GM19455 (cell line): ENCODE data around the gene GDF7.
"Not testable (repeated sequence)": the region's sequence is repeated elsewhere in the genome, so short reads cannot be mapped to it uniquely, and the experiment has no call there.

Experiments used
- ATAC-seq: cut with Tn5 transposase; IDR thresholded peaks from one replicate; pipeline ENCODE4 v1.9.1; 2021; ENCODE audit not compliant: unreplicated experiment

Gene GDF7

DNA sequence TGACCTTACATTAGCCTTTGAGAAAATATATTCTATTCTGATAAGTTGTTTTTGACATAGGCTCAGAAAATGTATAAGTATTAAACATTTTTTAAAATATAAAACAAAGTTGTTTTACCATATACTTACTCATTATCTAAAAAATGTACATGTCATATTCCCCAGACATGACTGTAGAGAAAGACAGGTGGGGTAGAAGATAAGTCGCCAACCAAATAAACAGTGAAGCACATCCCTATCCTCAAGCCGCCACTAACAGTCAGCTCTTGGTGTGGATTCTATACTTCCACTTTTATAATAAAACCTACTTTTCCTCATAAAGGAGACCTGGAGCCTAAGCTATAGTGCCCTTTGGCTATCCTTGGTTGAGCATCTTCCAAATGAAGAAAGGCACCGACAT lies 26.4 kb downstream of the GDF7 start:
- no peak for ATAC-seq

DNA sequence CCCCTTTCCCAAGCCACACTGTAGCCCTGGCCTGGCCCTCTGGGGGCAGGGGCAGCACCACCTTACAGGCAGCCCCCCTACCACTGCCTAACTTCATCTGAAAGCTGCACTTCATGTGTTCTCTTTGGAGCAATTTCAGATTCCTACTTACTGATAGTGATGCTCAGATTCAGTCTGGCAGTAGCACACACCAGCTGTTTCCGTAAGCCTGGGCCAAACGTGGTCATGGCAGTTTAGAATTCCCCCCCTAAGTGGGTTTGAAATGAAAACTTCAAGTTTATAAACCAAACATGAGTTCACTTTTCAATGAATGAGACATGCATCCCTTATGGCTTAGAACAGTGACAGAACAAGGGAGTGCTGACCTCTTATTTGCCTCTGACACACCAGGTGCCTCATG lies 29.4 kb downstream of the GDF7 start:
- ATAC-seq, result no peak

DNA sequence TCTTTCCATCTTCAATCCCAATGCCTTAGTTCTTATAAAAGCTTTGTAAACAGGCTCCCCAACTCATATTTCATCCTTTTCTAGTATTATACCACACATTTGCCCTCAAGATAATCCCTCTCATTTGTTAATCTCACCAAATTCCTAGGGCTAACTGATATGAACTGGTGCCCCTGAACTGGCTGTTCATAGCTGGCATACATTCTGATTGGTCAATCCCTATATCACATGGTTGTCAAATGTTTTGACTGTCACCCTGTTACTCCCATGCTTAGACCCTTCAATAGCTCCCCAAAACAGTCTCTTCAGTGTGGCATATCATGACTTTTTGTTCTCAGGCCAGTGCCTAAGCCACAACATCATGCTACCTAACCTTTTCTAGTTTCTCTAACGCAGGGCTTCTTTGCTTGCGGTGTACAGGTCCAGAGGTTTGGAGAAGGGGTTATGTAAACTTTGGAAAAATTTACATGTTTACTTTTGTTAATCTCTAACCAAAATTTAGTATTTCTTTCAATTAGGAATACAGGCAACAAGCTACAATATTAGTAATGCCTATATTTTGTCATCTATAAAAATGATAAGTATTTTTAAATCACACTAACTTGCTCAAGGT lies 30.5 kb downstream of the GDF7 start:
- ATAC-seq, result no peak

DNA sequence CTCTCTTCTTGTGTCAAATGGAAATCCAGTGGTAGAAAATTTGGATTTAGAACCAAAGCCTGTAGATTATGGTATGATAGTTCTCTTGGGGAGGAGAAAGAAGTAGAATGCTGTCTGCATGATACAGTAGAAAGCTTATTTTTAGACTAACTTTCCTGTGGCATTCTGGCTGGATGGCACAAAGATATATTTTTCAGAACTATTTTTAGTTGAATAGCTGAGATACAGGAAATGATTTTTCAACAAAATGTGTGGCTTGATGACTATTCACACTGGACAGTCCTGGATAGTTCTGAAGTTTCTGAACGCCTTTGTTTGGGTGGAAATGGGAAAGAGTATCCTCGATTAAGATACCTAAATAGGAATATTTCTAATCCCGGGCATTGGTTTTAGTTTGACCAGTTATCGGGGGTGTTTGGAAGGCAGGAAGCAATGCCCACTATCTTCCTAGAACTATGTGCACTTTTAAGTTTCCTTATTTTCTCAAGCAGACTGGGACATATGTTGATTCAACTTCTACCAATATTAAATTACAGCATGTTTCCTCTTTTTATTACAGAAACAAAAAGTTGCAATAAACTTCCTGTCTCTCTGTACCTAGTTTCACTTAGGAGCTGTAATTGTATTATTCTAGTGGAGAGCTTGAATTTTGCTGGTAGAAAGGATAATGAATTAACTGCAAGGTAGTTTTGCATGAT lies 32.1 kb downstream of the GDF7 start:
- ATAC-seq, result no peak

DNA sequence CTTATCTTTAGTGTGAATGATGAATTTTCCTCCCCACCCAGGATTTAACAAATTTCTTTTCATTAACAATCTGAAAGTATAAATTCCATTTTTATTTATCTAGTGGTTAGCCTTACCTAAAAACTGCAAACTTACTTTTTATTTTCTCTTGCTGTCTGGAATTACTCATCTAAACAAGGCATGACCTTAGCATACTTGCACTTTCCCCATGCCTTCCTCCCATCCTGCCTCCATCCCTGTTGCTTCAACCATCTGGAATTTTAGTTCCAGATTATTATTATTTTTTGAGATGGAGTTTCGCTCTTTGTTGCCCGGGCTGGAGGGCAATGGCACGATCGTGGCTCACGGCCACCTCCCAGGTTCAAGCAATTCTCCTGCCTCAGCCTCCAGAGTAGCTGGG lies 35.6 kb downstream of the GDF7 start:
- ATAC-seq, result no peak

DNA sequence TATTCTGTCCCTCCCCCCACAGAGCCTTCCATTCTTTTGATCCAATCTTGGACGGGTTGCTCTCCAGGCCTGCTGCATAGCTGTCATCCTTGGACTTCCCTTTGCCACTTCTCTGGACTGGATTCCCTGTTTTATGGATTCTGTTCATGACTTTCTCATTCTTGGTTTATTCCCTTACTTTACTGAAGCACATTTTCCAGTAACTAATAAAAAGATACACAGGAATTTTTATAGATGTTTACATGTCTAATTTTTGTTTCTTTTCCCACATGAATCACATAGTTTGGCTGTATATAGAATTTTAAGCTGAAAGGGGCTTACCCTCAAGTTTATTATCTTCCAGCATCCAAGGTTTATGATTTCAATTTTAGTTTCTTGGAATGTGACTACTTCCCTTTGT lies 37.9 kb downstream of the GDF7 start:
- ATAC-seq, result no peak

DNA sequence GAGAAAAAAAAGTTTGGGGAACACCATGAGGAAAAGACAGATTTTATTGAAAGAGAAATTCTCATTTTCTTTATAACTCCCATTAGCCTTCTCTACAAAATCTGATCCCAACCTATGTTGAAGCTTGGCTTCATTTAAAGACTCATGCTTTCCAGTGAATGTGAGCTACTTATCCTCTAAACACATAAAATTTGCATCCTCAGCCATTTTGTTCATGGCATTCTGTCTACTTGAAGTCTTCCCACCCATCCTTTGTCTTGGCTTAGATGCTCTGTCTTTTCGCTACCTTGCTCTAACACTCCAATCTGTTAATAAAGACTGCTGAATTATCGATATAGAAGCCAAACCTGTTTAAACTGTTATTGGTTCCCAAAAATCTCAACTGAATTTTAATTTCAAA lies 39.3 kb downstream of the GDF7 start:
- no peak for ATAC-seq

DNA sequence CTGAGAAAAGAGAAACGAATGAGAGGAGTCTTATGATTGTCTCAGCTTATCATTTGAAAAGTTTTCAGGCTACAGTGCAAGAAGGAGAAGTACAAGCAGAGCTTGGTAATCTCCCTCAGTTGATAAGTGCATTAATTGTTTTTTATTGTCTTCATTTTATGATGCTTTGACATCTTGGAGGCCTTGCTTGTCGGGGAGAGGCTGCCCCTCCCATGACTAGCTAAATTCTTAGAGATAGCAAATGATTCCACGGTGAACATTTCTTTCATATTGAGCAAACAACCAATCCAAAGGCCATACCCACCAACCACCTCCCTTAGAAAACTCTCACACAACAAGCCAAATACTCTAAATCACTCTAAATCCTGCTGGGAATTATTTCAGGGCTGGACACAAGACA lies 39.8 kb downstream of the GDF7 start:
- ATAC-seq, result no peak

DNA sequence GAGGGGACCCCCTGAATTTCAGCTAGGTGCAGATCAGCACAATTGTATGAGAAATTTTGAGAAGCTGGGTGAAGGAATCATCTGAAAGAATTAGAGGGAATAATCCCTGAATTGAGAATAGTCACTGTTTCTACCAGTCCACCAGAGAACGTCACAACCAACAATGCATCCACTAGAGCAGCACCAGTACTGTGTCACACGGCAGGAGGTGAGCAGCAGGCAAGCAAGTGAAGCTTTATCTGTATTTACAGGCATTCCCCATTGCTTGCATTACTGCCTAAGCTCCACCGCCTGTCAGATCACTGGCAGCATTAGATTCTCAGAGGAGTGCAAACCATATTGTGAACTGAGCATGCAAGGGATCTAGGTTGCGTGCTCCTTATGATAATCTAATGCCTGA lies 40.7 kb downstream of the GDF7 start:
- no peak for ATAC-seq

DNA sequence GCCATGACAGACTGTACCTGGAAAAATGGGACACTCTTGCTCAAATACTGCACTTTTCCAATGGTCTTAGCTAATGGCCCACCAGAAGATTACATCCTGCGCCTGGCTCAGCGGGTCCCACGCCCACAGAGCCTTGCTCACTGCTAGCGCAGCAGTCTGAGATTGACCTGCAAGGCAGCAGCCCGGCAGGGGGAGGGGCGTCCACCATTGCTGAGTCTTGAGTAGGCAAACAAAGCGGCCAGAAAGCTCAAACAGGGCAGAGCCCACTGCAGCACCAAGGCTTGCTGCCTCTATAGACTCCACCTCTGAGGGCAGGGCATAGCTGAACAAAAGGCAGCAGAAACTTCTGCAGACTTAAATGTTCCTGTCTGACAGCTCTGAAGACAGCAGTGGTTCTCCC lies 44.7 kb downstream of the GDF7 start:
- not testable (repeated sequence) for ATAC-seq

DNA sequence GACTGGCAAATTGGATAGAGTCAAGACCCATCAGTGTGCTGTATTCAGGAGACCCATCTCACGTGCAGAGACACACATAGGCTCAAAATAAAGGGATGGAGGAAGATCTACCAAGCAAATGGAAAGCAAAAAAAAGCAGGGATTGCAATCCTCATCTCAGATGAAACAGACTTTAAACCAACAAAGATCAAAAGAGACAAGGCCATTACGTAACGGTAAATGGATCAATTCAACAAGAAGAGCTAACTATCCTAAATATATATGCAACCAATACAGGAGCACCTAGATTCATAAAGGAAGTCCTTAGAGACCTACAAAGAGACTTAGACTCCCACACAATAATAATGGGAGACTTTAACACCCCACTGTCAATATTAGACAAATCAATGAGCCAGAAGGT lies 46.6 kb downstream of the GDF7 start:
- not testable (repeated sequence) for ATAC-seq

DNA sequence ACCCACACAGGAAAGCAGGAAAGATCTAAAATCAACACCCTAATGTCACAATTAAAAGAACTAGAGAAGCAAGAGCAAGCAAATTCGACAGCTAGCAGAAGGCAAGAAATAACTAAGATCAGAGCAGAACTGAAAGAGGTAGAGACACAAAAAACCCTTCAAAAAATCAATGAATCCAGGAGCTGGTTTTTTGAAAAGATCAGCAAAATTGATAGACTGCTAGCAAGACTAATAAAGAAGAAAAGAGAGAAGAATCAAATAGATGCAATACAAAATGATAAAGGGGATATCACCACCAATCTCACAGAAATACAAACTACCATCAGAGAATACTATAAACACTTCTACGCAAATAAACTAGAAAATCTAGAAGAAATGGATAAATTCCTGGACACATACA lies 47.5 kb downstream of the GDF7 start:
- not testable (repeated sequence) for ATAC-seq

DNA sequence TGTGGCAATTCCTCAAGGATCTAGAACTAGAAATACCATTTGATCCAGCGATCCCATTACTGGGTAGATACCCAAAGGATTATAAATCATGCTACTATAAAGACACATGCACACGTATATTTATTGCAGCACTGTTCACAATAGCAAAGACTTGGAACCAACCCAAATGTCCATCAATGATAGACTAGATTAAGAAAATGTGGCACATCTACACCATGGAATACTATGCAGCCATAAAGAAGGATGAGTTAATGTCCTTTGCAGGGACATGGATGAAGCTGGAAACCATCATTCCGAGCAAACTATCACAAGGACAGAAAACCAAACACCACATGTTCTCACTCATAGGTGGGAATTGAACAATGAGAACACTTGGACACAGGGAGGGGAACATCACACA lies 49.2 kb downstream of the GDF7 start:
- not testable (repeated sequence) for ATAC-seq

DNA sequence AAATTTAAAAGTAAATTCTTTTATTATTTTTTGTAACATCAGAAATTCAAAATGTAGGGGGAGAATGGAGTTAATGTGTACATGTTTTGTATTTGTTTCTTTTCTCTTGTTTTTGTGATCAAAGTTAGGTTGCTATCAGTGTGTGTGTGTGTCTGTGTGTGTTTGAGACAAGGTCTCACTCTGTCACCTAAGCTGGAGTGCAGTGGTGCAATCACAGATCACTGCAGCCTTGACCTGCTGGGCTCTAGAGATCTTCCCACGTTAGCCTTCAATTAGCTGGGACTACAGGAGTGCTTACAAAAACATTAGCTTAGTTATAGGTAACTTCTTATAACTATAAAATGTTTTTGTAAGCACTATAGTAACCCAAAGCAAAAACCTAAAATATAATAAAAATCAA lies 50.7 kb downstream of the GDF7 start:
- no peak for ATAC-seq

DNA sequence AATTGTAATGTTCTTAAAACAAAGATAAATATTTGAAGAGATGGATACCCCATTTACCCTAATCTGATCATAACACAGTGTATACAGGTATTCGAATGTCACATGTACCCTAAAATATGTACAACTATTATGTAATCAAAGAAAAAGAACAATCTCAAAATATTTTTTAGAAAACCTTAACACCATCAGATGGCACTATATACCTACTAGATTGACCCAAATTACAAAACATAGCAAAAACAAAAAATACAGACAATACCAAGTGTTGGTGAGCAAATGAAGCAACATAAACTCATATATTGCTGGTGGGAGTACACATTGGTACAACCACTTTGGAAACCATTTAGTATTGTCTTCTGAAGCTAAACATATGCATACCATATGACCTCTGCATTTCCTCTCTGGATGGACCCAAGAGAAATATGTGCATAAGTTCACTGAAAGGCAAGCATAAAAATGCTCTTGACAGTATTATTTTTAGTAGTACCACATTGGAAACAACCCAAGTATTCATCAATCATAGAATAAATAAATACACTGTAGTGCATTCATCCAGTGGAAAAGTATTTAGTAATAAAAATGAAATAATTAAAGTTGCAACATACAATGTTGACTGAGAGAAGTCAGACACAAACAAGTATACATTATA lies 55.8 kb downstream of the GDF7 start:
- no peak for ATAC-seq

DNA sequence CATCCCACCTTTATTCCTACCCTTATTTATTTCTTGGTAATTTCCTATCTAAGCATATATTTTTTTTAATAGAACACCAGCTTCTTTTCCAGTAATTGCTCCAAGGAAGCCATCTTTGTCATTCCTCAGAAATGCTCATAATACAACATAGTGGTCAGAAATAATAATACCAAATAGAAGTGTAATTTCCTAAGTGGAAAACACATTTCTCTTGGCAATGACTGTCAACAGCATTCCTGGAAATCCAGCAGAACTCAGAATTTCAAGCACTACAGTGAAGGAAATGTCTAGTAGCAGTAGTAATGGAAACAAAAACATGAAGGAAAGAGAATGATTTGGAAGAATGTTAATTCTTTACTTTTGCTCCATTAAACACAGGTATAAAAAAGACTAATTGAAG lies 56.6 kb downstream of the GDF7 start:
- ATAC-seq, result no peak

DNA sequence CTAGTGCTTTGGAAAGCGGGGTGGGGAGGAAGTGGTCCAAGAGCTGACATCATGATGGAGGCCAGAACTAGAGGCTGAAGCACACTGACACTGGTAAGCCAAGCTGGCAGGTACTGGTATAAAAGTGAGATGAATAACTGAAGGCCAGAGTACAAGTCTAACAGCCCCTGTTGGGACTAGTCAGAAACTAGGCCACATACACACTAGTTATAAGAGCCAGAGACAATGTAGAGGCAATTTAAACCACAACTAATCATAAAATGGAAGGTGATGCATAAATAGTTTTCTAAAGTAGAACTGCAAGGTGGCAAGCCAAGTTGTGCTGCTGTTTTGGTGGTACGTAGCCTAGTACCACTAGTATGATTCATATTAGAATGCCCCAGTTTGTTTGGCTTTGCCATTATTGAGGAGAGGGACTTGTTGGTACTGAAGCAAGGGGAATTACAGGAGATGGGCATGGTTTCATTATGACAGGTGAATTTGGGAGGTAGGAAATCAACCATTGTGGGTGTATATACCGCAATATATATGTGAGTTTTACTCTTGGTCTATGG lies 57.6 kb downstream of the GDF7 start:
- no peak for ATAC-seq

DNA sequence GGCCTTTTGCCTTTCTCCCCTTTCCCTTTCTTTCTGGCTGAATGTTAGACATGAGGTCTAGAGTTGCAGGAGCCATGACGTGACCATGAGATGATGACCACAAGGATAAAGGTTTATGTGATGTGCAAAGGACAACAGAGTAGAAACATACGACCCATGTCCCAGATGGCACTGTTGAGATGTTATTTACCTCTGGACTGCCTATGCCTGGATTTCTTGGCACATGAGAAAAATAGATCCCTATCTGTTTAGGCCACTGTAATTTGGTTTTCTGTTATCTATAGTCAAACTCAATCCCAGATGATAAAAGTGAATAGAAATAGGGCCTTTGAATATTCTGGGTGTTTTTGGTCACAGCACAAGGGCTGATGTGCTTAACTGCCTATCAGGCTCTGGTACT lies 58.8 kb downstream of the GDF7 start:
- ATAC-seq, result no peak

DNA sequence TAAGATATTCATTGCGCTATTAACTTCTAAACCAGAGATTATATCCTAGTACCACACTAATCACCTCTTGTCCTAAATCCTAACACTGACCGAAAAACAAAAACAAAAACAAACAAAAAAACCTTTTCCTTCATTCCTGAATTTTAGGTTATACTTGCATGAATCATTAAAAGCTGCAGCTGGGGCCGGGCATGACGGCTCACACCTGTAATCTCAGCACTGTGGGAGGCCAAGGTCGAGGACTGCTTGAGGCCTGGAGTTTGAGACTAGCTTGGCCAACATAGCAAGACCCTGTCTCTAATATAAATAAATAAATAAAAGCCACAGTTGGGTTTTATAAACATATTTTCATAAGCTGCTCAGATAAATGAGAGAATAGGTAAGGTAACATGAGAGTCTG lies 60.0 kb downstream of the GDF7 start:
- no peak for ATAC-seq

DNA sequence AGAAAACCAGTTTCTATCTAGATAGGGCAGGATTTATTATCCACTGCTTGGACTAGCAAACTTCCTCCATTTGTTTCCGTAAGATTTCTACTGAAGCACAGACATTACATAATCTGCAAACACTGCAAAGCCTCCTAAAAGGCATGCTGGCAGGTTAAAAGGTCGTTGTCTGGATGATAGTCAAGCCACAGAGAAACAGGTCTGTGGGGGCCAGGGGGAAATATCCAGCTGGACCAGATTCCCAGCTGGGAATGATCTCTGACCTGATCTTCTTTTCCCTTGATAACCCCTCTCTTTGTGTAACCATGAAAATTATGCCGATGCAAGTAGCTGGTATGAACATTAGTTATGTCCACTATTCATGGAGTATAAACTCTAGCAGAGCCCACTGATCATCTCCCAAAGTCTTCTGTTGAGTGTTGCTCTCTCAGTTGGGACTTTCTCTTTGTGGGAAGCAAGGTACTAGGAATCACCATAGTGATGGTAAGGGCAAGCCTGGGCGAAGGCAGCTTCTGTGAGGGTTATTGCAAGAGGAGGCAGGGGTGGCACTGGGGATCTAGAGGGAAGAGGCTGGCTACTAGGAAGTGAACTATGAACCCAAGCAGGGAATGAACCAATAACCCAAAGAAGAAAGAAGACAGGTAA lies 61.3 kb downstream of the GDF7 start:
- no peak for ATAC-seq
